Umbilical cord (tissue), 2 donors: ENCODE measurements around the gene AQP9. TPM values are rescaled to one million over a fixed set of nuclear protein-coding genes. Genes with fewer than 3 reads are reported as not detected.

Source experiments
- DNase-seq: peaks from one replicate; pipeline ENCODE4 v3.0.0-alpha.2; 2015; ENCODE audit warnings: low spot score
- total RNA-seq: library from RNA; depleted of rRNA; stranded (reverse); fragments of >200 nt; gene quantifications from one replicate; pipeline ENCODE4 v1.2.3, GENCODE V29; 2014; ENCODE audit warnings: low replicate concordance; ENCODE audit not compliant: insufficient read depth

AQP9 gene
- total RNA-seq, 1 donor from 2014 or later: 1.9 TPM

DNA sequence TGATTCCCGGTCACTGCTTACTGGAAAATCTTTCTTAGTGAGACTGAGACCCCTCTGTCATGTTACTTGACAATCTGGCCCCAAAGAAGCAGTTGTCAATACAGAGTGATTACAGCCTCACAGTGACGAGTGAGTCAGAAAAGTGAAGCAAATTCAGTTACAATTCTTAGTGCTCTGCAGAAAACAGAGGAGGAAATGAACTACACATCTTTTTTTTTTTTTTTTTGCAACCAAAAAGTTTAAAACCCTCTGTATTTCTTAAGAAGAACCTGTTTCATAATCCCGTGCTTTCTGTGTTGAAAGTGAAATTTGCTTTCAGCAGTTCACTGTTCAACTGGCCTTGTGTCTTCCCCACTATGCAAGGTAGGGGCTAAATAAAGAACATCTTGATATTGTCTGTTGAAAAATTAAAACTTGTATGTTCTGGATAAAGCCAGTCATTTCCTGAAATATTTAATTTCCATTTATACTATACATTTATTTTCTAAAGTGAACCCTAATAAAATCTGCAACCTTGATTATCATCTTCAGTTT is 1.9 kb downstream of the AQP9 start:
- DNase-seq: no peak

GRCh38 chr15:58141894-58142293 is 3.7 kb downstream of the AQP9 start:
- DNase-seq: no peak

- peak; percentile 36 for DNase-seq
These were observed 4.8 kb downstream of the AQP9 start for GRCh38 chr15:58142827-58143461.

- no peak for DNase-seq
These were observed 7.4 kb downstream of the AQP9 start for GRCh38 chr15:58145606-58146005.

DNA sequence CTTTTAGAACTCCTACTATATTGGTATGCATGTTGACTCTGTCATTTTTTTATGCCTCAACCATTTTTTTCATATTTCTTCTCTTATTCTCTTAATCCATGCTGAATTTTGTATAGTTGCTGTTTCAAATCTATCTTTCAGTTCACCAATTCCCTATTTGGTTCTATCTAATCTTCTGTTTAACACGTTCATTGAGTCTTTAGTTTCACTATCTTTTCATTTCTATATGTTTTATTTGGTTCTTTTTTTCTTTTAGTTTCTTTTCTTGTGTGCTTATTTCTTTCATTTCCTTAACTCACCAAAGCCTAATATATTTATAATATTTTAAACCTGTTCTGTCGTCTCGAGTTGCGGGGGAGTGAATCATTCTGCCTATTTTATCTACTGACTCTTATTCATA is 8.0 kb downstream of the AQP9 start:
- DNase-seq: no peak

DNA sequence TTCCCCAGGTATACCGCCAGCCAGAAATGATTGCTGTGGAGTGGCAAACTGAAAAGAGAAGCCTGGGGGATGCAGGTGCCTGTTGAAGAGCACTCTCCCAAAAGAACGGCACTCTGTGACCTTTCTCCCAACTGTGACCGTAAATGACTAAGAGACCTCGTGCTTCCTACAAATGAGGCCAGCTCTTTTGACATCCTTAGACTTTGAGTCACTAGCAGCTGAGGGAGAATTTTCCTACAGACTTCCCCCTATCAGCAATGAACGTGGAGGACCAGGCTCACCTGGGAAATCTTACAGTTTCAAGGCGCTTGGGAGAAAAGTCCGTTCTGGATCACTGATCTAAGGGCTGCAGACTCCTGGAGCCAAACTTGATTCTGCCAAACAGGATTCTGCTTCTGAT is 8.6 kb downstream of the AQP9 start:
- no peak for DNase-seq

DNA sequence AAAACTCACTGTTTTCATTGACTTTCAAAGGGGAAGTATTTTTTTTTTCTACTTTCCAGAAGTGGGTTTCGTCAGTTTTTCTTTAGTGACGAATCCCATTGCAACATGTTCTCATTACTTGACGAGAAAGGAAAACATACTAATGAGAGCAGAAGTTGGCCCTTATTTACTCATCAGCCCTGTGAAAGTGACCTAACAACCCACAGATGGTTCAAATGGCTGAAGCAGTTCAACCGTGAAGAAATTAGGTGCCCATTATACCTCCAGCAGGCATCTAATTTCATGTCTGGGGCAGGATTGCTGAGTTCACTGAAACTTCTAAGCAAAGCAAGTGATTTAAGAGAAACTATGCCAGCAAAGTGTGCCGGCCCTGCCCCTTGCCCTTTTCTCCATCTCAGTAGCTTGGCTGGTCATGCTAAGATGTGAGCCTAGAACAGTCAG is 9.0 kb downstream of the AQP9 start:
- no peak for DNase-seq

DNA sequence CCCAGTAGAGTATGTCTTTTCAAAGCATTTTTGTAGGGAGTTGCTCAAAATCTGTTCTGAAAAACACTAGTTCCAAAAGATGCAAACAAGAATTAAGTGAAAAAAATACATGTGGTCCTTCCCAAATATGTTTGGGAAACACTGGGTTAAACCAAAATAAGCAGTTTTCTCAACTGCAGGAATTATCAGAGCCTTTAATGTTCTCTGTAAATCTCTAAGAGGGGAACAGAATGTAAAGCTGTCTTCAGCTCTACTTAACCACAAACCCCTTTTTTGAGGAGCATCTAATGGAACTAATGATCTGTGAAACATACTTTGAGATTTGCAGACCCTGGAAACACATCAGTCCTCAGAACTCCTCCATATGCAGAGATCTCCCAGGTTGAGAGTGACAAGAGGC is 9.9 kb downstream of the AQP9 start:
- DNase-seq: no peak

- no peak for DNase-seq
These were observed 10.7 kb downstream of the AQP9 start for GRCh38 chr15:58148633-58149445.

GRCh38 chr15:58154769-58155168 is 16.6 kb downstream of the AQP9 start:
- no peak for DNase-seq

- DNase-seq: no peak
These were observed 21.7 kb downstream of the AQP9 start for GRCh38 chr15:58159827-58160386.

DNA sequence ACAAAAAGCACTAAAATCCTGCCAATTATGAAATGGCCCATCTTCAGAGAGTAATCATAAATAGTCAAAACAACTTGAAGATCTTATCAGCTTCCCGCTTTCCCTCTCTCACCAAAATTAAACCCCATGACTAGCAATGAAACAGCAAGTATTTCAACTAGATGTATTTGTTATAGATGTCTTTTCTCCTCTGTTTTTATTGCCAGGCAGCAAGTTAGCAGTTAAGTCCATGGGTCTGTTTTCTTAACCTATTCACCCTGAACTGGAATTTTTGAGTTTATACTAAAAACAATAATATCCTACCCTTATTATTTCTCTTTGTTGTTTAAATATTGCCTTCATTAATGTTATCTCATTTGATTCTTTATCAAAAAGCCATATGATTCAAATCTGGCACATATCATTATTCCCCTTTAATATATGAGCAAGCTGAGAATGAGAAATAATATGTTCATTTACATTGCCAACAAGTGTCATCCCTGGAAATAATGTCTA is 23.3 kb downstream of the AQP9 start:
- DNase-seq: peak; percentile 11

DNA sequence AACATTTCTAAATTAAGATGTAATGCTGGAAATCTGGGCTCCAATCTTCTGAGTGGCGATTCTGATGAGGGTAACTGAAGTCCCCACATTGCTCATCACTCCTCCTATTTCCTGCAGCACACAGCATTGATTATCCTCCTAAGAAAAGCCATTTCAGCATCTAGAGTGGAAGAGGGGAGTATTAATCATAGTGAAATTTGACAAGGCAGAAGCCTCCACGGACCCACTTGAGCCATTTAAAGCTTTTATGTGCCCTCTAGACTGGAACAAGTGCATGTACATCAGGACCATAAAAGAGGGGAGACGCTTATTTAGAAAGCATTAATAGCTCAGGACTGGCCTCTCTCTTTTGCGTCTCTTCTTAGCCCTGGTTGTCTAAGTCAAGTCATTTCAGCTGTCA is 25.8 kb downstream of the AQP9 start:
- no peak for DNase-seq

DNA sequence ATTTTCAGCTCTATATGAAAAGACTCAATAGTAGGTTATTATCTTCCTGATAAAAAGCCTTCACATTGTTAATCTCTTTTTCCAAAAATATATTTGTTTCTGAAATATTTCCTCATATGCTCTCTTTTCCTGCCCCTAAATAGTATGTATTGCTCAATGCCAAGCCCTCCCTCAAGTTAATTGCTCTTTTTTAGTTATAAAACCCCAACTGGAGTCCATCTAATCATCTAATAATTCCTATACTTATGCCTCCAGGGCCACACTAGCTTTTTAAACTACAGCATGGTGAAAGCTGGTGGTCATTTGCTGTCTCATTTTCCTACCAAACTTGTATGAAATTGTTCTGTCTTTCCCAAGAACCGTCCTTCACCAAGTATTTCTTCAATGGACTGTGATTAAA is 26.7 kb downstream of the AQP9 start:
- DNase-seq: no peak

GRCh38 chr15:58165661-58166060 is 27.5 kb downstream of the AQP9 start:
- DNase-seq: peak; percentile 91

- no peak for DNase-seq
These were observed 29.0 kb downstream of the AQP9 start for GRCh38 chr15:58167095-58167691.

- DNase-seq: no peak
These were observed 31.8 kb downstream of the AQP9 start for GRCh38 chr15:58169934-58170333.

GRCh38 chr15:58171476-58172061 is 33.4 kb downstream of the AQP9 start:
- DNase-seq: no peak

- no peak for DNase-seq
These were observed 36.5 kb downstream of the AQP9 start for GRCh38 chr15:58174709-58175108.

DNA sequence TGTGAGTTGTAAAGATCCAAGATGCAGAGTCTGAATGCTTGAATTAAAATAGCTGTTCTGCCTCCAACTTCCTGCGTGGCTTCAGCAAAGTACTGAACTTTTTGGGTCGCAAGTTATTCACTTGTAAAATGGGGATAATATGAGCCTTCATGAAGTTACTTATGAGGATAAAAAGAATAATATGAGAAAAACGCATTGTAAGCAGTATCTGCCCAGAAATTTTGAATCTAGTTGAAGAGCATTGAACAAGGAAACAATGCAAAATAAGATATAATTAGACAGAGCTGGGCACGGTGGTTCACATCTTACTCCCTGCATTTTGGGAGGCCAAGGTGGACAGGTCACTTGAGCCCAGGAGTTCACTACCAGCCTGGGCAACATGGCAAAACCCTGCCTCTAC is 37.8 kb downstream of the AQP9 start:
- no peak for DNase-seq

DNA sequence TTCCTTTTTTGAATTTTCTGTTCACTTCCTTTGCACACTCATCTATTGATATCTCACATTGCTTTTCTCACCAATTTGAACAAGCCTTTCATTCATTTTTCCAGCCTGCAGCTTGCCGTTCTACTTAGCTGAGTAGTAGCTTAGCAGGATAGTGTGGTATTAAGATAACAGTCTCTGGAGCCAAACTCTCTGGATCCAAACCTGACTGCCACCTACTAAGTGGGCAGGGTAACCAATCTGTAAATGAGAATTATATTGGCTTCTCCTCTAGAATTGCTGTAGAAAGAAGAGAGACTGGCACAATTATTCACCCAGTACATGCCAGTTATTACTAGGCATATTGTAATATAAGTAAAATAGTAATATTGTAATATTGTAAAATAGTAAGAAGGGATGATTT is 40.5 kb downstream of the AQP9 start:
- DNase-seq: no peak

DNA sequence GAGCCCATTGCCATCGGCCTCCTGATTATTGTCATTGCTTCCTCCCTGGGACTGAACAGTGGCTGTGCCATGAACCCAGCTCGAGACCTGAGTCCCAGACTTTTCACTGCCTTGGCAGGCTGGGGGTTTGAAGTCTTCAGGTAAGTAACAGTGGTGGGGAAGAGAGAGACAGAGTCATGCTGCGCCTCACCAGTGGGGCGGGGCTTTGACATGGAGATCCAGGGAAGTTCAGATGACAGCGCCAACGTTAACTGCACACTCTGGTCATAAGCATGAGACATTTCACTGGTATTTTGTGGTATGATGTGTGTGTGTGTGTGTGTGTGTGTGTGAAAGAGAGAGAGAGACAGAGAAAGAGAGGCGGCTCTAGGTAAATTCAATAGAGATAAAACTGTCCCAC is 41.0 kb downstream of the AQP9 start:
- DNase-seq: no peak
